IPS-15b (cell line): ENCODE measurements around the gene FAF1.
"Not testable (repeated sequence)": the region's sequence is repeated elsewhere in the genome, so short reads cannot be mapped to it uniquely, and the experiment has no call there.

ENCODE experiments used
- H3K27me3 ChIP-seq: one replicate; pipeline ENCODE4 v1.6.1; 2013; ENCODE audit warnings: low read length; ENCODE audit not compliant: control insufficient read depth, insufficient read depth
- H3K36me3 ChIP-seq: one replicate; pipeline ENCODE4 v1.6.1; 2013; ENCODE audit warnings: low read length; ENCODE audit not compliant: control insufficient read depth, insufficient read depth
- H3K4me1 ChIP-seq: one replicate; pipeline ENCODE4 v1.6.1; 2013; ENCODE audit warnings: mild to moderate bottlenecking, low read length; ENCODE audit not compliant: control insufficient read depth, insufficient read depth
- H3K4me3 ChIP-seq: one replicate; pipeline ENCODE4 v1.5.1; 2013; ENCODE audit warnings: low read depth, low read length
- H3K9ac ChIP-seq: one replicate; pipeline ENCODE4 v1.6.1; 2013; ENCODE audit warnings: low read depth, mild to moderate bottlenecking, low read length
- H3K9me3 ChIP-seq: one replicate; pipeline ENCODE4 v1.6.1; 2013; ENCODE audit warnings: mild to moderate bottlenecking, low read length; ENCODE audit not compliant: control insufficient read depth, insufficient read depth

The FAF1 gene

GRCh38 chr1:50949286-50949982 is 10.6 kb downstream of the FAF1 start:
- Histone ChIP-seq H3K4me1 (no peaks in the 10 kb centered on the region), H3K36me3 (no peaks in the 10 kb centered on the region), H3K27me3 (no peaks in the 10 kb centered on the region), H3K4me3 (no peak overlapping the region), H3K9me3 (no peaks in the 10 kb centered on the region), H3K9ac (no peak overlapping the region)

GRCh38 chr1:50942334-50942733 is 17.7 kb downstream of the FAF1 start:
- no peaks in the 10 kb centered on the region for H3K4me1 ChIP-seq
- no peaks in the 10 kb centered on the region for H3K27me3 ChIP-seq
- no peak overlapping the region for H3K9ac ChIP-seq
- no peaks in the 10 kb centered on the region for H3K36me3 ChIP-seq
- H3K4me3 ChIP-seq = no peak overlapping the region
- H3K9me3 ChIP-seq = no peaks in the 10 kb centered on the region

- no peaks in the 10 kb centered on the region for H3K36me3 ChIP-seq
Measured at GRCh38 chr1:50940291-50940690, 19.8 kb downstream of the FAF1 start.

GRCh38 chr1:50936321-50936720 is 23.7 kb downstream of the FAF1 start:
- no peak overlapping the region for H3K4me3 ChIP-seq
- no peaks in the 10 kb centered on the region for H3K4me1 ChIP-seq
- no peaks in the 10 kb centered on the region for H3K36me3 ChIP-seq
- H3K9ac ChIP-seq = no peak overlapping the region
- no peaks in the 10 kb centered on the region for H3K27me3 ChIP-seq
- H3K9me3 ChIP-seq = no peaks in the 10 kb centered on the region

More at GRCh38 chr1:50940291-50940690, 19.8 kb downstream of the FAF1 start:
- Histone ChIP-seq H3K4me3 (no peak overlapping the region), H3K27me3 (no peaks in the 10 kb centered on the region), H3K9ac (no peak overlapping the region), H3K9me3 (no peaks in the 10 kb centered on the region), H3K4me1 (no peaks in the 10 kb centered on the region)

- not testable (repeated sequence) for H3K9ac ChIP-seq, H3K9me3 ChIP-seq
Measured at GRCh38 chr1:50935276-50935675, 24.8 kb downstream of the FAF1 start.

GRCh38 chr1:50934838-50935237 is 25.2 kb downstream of the FAF1 start:
- no peaks in the 10 kb centered on the region for H3K36me3 ChIP-seq
- H3K4me3 ChIP-seq = no peak overlapping the region
- no peaks in the 10 kb centered on the region for H3K4me1 ChIP-seq
- H3K9ac ChIP-seq = no peak overlapping the region
- H3K27me3 ChIP-seq = no peaks in the 10 kb centered on the region
- H3K9me3 ChIP-seq = no peaks in the 10 kb centered on the region

More at GRCh38 chr1:50935276-50935675, 24.8 kb downstream of the FAF1 start:
- not testable (repeated sequence) for H3K27me3 ChIP-seq, H3K4me1 ChIP-seq, H3K36me3 ChIP-seq, H3K4me3 ChIP-seq

- H3K4me3 ChIP-seq, H3K9ac ChIP-seq, H3K4me1 ChIP-seq, H3K27me3 ChIP-seq, H3K36me3 ChIP-seq, H3K9me3 ChIP-seq: not testable (repeated sequence)
Measured at GRCh38 chr1:50933770-50934169, 26.3 kb downstream of the FAF1 start.

GRCh38 chr1:50932043-50932442 is 28.0 kb downstream of the FAF1 start:
- not testable (repeated sequence) for H3K27me3 ChIP-seq, H3K36me3 ChIP-seq, H3K4me3 ChIP-seq, H3K9ac ChIP-seq, H3K9me3 ChIP-seq, H3K4me1 ChIP-seq

- Histone ChIP-seq H3K9ac (no peak overlapping the region), H3K36me3 (no peaks in the 10 kb centered on the region), H3K4me1 (no peaks in the 10 kb centered on the region), H3K9me3 (no peaks in the 10 kb centered on the region), H3K27me3 (no peaks in the 10 kb centered on the region), H3K4me3 (no peak overlapping the region)
Measured at GRCh38 chr1:50930965-50931737, 28.9 kb downstream of the FAF1 start.

- Histone ChIP-seq H3K9me3 (no peaks in the 10 kb centered on the region), H3K4me1 (no peaks in the 10 kb centered on the region), H3K27me3 (no peaks in the 10 kb centered on the region), H3K9ac (no peak overlapping the region), H3K36me3 (no peaks in the 10 kb centered on the region), H3K4me3 (no peak overlapping the region)
Measured at GRCh38 chr1:50930193-50930592, 29.9 kb downstream of the FAF1 start.

GRCh38 chr1:50929376-50929958 is 30.6 kb downstream of the FAF1 start:
- Histone ChIP-seq H3K9ac (no peak overlapping the region), H3K4me3 (no peak overlapping the region), H3K27me3 (no peaks in the 10 kb centered on the region), H3K36me3 (no peaks in the 10 kb centered on the region), H3K4me1 (no peaks in the 10 kb centered on the region), H3K9me3 (no peaks in the 10 kb centered on the region)

GRCh38 chr1:50923564-50923963 is 36.5 kb downstream of the FAF1 start:
- H3K9me3 ChIP-seq = no peaks in the 10 kb centered on the region
- no peak overlapping the region for H3K9ac ChIP-seq
- no peaks in the 10 kb centered on the region for H3K36me3 ChIP-seq
- no peaks in the 10 kb centered on the region for H3K27me3 ChIP-seq
- no peaks in the 10 kb centered on the region for H3K4me1 ChIP-seq
- H3K4me3 ChIP-seq = no peak overlapping the region
